ENCODE results near the gene CCNG1.

- no peak for TF ChIP-seq CTCF (conservative IDR thresholded peaks at IDR 0.05; ENCODE audit: low read length)
- TF ChIP-seq EZH2phosphoT487 (IDR thresholded peaks at IDR 0.05; ENCODE audit: borderline replicate concordance): no peak
These were observed 32.8 kb upstream of the CCNG1 start for GRCh38 chr5:163404364-163405173.

All from Loucy (cell line).